OCI-LY3 (cell line): Measurements from ENCODE around the gene COP1.

ENCODE experiments used
- H2AFZ ChIP-seq: fragments of 200-600, 300-600 bp; shearing (Covaris generic); 2 replicates; pipeline ENCODE4 v1.6.0; 2014; ENCODE audit warnings: antibody characterized with exemption, low read depth, low read length
- H3K27ac ChIP-seq: fragments of 200-600, 300-600 bp; sonication (generic); 2 replicates; pipeline ENCODE4 v1.5.1; 2014; ENCODE audit warnings: mild to moderate bottlenecking, low read length, moderate library complexity, mixed read lengths
- H3K27me3 ChIP-seq: fragments of 200-600, 300-600 bp; sonication (generic); 2 replicates; pipeline ENCODE4 v1.6.1; 2014; ENCODE audit warnings: low read depth, low read length, mixed read lengths
- H3K36me3 ChIP-seq: fragments of 200-600, 300-600 bp; sonication (generic); replicated peaks from 2 replicates; pipeline ENCODE3; 2014; ENCODE audit warnings: low read depth, low read length, mixed read lengths
- H3K4me1 ChIP-seq: fragments of 300-600, 200-600 bp; sonication (generic); 2 replicates; pipeline ENCODE4 v1.6.1; 2014; ENCODE audit warnings: low read length, mixed read lengths
- H3K4me2 ChIP-seq: fragments of 200-600, 300-600 bp; sonication (generic); 2 replicates; pipeline ENCODE4 v1.6.1; 2014; ENCODE audit warnings: low read length, mixed read lengths
- H3K4me3 ChIP-seq: fragments of 300-600, 200-600 bp; sonication (generic); 2 replicates; pipeline ENCODE4 v1.5.1; 2014; ENCODE audit warnings: antibody characterized with exemption, mild to moderate bottlenecking, low read length, moderate library complexity
- H3K79me2 ChIP-seq: fragments of 300-600, 200-600 bp; shearing (Covaris generic); 2 replicates; pipeline ENCODE4 v1.6.1; 2014; ENCODE audit warnings: mild to moderate bottlenecking, low read length, mixed read lengths
- H3K9ac ChIP-seq: fragments of 300-600, 200-600 bp; shearing (Covaris generic); 2 replicates; pipeline ENCODE4 v1.6.0; 2014; ENCODE audit warnings: mild to moderate bottlenecking, low read length, moderate library complexity
- H3K9me3 ChIP-seq: fragments of 200-600, 300-600 bp; shearing (Covaris generic); 2 replicates; pipeline ENCODE4 v1.6.1; 2014; ENCODE audit warnings: low read length, mixed read lengths; ENCODE audit not compliant: insufficient read depth
- H4K20me1 ChIP-seq: fragments of 200-600, 300-600 bp; sonication (generic); 2 replicates; pipeline ENCODE4 v1.6.1; 2016; ENCODE audit warnings: low read length, mixed read lengths; ENCODE audit not compliant: insufficient read depth
- CTCF ChIP-seq: fragments of 200-600, 300-600 bp; sonication (generic); IDR thresholded peaks from 2 replicates; pipeline ENCODE4 v1.5.1; 2014; ENCODE audit warnings: antibody characterized with exemption, low read length, low read depth
- EZH2phosphoT487 ChIP-seq: fragments of 200-600 bp; shearing (Covaris generic); IDR thresholded peaks from 2 replicates; pipeline ENCODE4 v1.6.1; 2018; ENCODE audit warnings: antibody characterized with exemption, mixed run types, low read depth

The COP1 gene

GRCh38 chr1:175941164-175941563 lies 265.9 kb downstream of the COP1 start:
- TF ChIP-seq EZH2phosphoT487 (no peak), CTCF (no peak)
- Histone ChIP-seq H2AFZ (no peak overlapping the region), H3K9ac (no peak overlapping the region), H3K4me2 (no peak overlapping the region), H3K4me3 (no peak overlapping the region), H3K79me2 (no peaks in the 10 kb centered on the region), H3K36me3 (peaks cover 10% of the 10 kb centered on the region), H3K27me3 (no peaks in the 10 kb centered on the region), H4K20me1 (no peaks in the 10 kb centered on the region), H3K27ac (no peak overlapping the region), H3K9me3 (no peaks in the 10 kb centered on the region), H3K4me1 (no peaks in the 10 kb centered on the region)

- Histone ChIP-seq H3K4me3 (no peak overlapping the region), H2AFZ (no peak overlapping the region), H3K4me1 (no peaks in the 10 kb centered on the region), H3K9ac (no peak overlapping the region), H3K36me3 (peaks cover 3% of the 10 kb centered on the region), H3K9me3 (no peaks in the 10 kb centered on the region), H3K4me2 (no peak overlapping the region), H3K79me2 (no peaks in the 10 kb centered on the region), H3K27ac (no peak overlapping the region), H3K27me3 (no peaks in the 10 kb centered on the region), H4K20me1 (no peaks in the 10 kb centered on the region)
- no peak for TF ChIP-seq CTCF
- no peak for TF ChIP-seq EZH2phosphoT487
Observed at GRCh38 chr1:175936736-175937135, 270.4 kb downstream of the COP1 start.

- no peak overlapping the region for H3K4me3 ChIP-seq
- H3K79me2 ChIP-seq, result no peaks in the 10 kb centered on the region
- no peaks in the 10 kb centered on the region for H3K4me1 ChIP-seq
- H3K4me2 ChIP-seq, result no peak overlapping the region
- H3K27me3 ChIP-seq, result no peaks in the 10 kb centered on the region
- no peaks in the 10 kb centered on the region for H3K9me3 ChIP-seq
- H2AFZ ChIP-seq, result no peak overlapping the region
- H3K27ac ChIP-seq, result no peak overlapping the region
- peaks cover 3% of the 10 kb centered on the region for H3K36me3 ChIP-seq
- no peak overlapping the region for H3K9ac ChIP-seq
- TF ChIP-seq EZH2phosphoT487, result no peak
- no peak for TF ChIP-seq CTCF
- no peaks in the 10 kb centered on the region for H4K20me1 ChIP-seq
Observed at GRCh38 chr1:175935566-175936115, 271.4 kb downstream of the COP1 start.

DNA sequence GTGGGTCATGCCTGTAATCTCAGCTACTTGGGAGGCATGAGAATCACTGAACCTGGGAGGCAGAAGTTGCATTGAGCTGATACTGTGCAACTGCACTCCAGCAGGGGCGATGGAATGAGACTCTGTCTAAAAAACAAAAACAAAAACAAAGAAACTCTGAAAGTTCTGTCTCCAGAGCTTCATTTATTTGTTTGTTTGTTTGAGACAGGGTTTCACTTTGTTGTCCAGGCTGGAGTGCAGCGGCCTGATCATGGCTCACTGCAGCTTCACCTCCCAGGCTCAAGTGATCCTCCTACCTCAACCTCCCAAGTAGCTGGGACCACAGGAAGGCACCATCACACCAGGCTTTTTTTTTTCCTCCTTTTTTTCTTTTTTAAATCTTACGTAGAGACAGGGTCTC lies 271.9 kb downstream of the COP1 start:
- Histone ChIP-seq H2AFZ (no peak overlapping the region), H3K9me3 (no peaks in the 10 kb centered on the region), H3K4me3 (no peak overlapping the region), H3K79me2 (no peaks in the 10 kb centered on the region), H3K36me3 (peaks cover 3% of the 10 kb centered on the region), H3K4me2 (no peak overlapping the region), H3K27me3 (no peaks in the 10 kb centered on the region), H4K20me1 (no peaks in the 10 kb centered on the region), H3K4me1 (no peaks in the 10 kb centered on the region), H3K27ac (no peak overlapping the region), H3K9ac (no peak overlapping the region)
- TF ChIP-seq CTCF (no peak), EZH2phosphoT487 (no peak)
